NCI-H1092 treated with DMSO at 0.1 percent for 48 hours (cell line): Measurements from ENCODE around the gene GGT5.
"Not testable (repeated sequence)": the region's sequence is repeated elsewhere in the genome, so short reads cannot be mapped to it uniquely, and the experiment has no call there.

Experiments used
- DNase-seq: peaks from one replicate; lab custom pipeline; 2025; lab: John Stamatoyannopoulos, UW

Gene GGT5

GRCh38 chr22:24182900-24183246 lies 62.0 kb downstream of the GGT5 start:
- DNase-seq: not testable (repeated sequence)

- DNase-seq: no peak
Observed at GRCh38 chr22:24181996-24182899, 62.6 kb downstream of the GGT5 start.

GRCh38 chr22:24181088-24181995 lies 63.5 kb downstream of the GGT5 start, which contains the start of gene SUSD2:
TSS of gene SUSD2 (plus strand) at chr22:24181487. CDS start at chr22:24181520, 33 bp downstream.
- DNase-seq: no peak

GRCh38 chr22:24180316-24181087 lies 64.4 kb downstream of the GGT5 start:
- no peak for DNase-seq

GRCh38 chr22:24179478-24180210 lies 65.2 kb downstream of the GGT5 start:
- no peak for DNase-seq

GRCh38 chr22:24178502-24179440 lies 66.1 kb downstream of the GGT5 start:
- peak; percentile 78 for DNase-seq

GRCh38 chr22:24178021-24178431 lies 66.9 kb downstream of the GGT5 start:
- no peak for DNase-seq

GRCh38 chr22:24177456-24177855 lies 67.4 kb downstream of the GGT5 start:
- no peak for DNase-seq

- no peak for DNase-seq
Observed at GRCh38 chr22:24177045-24177444, 67.8 kb downstream of the GGT5 start.

- DNase-seq: no peak
Observed at GRCh38 chr22:24176630-24177029, 68.3 kb downstream of the GGT5 start.

GRCh38 chr22:24176040-24176439 lies 68.8 kb downstream of the GGT5 start:
- no peak for DNase-seq

GRCh38 chr22:24175160-24175808 lies 69.6 kb downstream of the GGT5 start:
- peak; percentile 33 for DNase-seq

GRCh38 chr22:24171822-24172221 lies 73.1 kb downstream of the GGT5 start:
- DNase-seq: no peak

GRCh38 chr22:24170632-24171031 lies 74.2 kb downstream of the GGT5 start:
- DNase-seq: no peak

GRCh38 chr22:24170188-24170587 lies 74.7 kb downstream of the GGT5 start:
- no peak for DNase-seq
